Measurements from ENCODE around the gene GRHPR.
A peak's percentile ranks its signal among the peaks of the same experiment; 100 is the strongest.

Gene GRHPR

GRCh38 chr9:37399336-37399735, 23.2 kb upstream of the GRHPR start:
- no peak for DNase-seq

GRCh38 chr9:37404590-37404989, 17.9 kb upstream of the GRHPR start:
- DNase-seq: no peak

DNA sequence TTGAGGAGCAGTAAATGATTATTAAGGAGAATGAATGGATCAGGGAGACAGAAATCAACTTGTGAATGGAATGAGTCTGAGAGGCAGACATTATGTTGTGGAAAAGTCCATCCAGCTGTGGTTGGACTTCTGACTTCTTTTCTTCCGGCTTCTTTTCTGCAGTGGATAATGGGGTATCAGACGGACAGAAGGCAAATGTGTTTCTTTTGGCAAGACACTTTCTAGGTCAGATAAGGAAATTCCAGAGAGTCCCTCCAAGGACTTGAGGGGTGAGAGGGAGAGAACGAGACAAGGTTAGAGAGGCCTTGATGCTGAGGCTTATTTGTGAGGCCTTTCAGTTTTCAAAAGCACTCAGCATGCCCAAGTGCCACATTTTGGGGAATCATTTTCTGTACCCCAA, 17.1 kb upstream of the GRHPR start:
- no peak for DNase-seq

DNA sequence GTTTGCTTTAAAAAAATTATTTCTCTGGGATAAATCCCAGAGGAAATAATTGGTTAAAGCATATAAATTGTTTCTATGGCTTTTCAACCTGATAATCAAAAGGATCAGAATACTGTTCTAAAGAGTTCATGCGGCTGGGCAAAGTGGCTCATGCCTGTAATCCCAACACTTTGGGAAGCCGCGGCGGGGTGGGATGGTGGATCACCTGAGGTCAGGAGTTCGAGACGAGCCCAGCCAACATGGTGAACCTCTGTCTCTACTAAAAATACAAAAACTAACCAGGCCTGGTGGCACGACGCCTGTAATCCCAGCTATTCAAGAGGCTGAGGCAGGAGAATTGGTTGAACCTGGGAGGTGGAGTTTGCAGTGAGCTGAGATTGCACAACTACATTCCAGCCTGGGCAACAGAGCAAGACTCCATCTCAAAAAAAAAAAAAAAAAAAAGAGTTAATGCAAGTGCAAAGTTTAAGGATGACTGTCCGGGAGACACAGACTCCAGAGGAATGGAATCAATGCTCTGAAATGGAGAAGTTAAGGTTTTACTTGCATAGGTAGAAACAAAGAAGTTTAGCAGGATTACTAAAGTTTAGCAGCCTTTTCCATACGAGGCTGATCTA, 16.6 kb upstream of the GRHPR start:
- no peak for DNase-seq

DNA sequence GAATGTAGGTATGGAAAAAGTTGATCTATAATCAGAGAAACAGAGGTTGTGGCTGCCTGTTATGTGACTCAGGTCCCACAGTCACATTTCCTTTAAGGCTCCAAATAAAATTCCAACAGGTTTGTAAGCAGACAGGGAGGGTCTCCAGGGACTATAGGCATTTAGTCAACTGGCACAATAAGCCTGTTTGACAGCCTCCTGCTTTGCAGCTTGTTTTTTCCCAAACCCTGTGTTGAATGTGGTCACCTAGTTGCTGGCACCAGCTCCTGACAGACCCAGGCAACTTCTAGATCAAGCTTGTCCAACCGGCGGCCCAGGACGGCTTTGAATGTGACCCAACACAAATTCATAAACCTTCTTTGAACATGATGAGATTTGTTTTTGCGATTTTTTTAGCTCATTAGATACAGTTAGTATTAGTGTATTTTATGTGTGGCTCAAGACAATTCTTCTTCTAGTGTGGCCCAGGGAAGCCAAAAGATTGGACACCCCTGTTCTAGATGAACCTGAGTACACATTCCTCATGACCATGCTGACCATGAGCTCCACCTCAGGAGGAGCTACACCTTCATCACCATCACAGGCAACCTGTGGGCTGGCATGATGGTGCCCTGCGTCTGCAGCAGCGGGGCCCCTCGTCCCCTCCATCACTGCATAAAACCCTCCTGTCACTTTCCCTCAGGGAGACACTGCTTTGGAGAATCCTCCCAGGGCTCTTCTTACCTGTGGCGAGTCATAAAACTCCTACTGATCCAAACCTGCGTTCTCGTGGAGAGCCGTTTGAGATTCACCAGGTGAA, 15.7 kb upstream of the GRHPR start:
- DNase-seq: no peak

DNA sequence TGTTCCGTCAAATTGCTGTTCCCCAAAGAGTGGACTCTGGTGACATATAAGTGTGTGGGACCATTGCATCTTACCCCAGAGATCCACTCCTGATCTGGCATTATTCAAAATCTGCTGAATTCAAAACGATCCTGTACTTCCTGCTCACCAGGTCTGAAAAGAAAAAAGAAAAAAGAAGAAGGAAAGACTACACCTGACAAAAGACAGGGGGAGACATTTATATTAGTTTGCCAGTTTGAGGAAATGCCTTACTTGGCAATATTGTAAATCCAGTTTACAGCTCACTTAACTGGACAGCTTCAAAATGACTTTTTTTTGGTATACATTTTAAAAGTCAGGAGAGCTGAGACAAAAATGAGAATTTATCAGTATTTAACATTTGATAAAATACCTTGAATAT, 15.0 kb upstream of the GRHPR start:
- peak; percentile 17 for DNase-seq

DNA sequence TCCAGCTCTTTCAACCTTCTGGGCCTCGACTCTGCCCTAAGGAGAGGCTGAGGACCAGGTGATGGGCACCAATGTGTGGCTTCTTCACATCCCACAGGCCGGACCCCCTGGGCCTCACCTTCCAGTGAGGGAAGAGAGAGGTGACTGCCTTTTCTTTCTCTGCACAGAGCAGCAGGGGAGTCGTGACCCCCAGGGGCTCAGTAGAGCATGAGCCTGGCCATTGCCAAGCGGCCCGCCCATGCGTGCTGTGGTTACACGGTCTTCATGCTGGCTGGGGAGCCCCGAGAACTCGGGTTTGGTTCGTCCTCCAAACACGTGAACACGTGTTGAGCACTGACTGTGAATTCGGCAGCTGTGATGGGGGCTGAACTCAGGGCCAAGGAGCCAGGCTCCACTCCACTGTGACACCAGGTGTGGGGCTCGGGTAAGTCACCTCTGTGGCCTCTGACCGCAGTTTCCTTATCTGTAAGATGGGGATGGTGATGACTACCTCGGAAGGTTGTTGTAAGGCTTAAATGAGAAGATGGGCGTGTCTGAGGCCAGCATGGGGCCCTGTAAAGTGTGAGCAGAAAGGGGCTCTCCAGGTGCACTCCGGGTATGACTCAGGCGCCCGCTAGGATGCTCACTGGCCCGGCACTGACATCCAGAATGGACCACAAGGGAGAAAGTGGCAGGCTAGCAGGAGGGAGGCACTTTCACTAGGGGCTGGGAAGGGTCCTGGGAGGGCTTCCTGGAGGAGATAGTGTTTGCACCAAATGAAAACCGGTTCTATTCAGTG, 13.4 kb upstream of the GRHPR start:
- DNase-seq: no peak

DNA sequence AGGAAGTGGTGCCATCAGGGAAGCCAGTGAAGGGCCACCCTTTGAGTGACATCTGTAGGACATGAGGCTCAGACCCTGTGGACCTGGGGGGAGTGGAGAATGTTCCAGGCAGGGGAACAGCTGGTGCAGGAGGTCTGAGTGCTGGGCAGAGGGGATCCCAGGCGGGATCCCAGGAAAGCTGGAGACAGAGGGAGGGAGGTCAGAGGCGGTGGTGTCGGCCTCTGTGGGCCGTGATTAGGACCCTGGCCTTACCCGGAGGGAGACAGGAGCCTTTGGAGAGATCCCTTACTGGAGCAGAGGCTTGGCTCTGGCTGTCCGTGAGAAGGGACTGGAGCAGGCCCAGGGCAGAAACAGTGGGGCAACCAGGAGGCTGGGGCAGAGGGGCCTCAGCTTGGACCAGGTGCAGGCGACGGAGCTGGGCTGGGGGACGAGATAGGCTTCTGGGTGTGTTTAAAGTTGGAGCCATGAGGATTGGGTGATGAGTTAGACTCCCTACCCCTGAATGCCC, 12.1 kb upstream of the GRHPR start:
- DNase-seq: no peak

DNA sequence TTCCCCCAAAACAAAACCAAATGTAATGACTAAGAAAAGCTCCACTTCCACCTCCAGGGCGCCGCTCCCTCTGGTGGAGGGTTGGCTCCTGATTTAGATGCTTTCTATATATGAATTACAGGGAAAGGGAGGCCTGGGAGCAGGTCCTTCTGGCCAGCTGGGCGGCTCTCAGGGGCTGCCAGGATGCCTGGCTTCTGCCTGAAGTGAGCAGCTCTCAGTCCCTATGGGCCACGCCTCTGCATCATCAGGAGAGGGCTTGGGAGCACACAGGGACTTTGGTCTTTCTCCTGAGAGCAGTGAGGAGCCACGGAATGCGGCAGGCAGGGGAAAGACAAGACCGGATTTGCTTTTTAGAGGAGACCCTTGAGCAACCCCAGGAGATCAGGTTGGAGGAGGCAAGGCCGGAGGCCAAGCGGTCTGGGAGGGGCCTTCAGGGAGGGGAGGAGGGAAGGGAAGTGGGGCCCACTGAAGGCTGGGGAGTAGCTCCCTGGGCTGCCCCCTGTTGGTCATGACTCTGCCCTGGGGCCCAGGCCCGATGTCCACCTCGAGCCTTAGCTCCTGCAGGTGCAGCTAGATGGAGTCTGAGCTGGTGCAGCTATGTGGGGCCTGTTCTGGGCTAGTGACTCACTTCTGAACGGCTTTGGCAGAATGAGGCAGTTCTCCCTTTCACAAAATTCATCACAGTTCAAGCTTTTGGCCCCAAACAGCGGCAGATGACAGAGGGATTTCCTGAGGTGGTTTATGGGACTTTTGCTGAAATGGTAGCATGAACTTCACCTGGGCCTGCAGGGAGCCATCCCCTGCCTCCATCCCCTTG, 11.3 kb upstream of the GRHPR start:
- no peak for DNase-seq

DNA sequence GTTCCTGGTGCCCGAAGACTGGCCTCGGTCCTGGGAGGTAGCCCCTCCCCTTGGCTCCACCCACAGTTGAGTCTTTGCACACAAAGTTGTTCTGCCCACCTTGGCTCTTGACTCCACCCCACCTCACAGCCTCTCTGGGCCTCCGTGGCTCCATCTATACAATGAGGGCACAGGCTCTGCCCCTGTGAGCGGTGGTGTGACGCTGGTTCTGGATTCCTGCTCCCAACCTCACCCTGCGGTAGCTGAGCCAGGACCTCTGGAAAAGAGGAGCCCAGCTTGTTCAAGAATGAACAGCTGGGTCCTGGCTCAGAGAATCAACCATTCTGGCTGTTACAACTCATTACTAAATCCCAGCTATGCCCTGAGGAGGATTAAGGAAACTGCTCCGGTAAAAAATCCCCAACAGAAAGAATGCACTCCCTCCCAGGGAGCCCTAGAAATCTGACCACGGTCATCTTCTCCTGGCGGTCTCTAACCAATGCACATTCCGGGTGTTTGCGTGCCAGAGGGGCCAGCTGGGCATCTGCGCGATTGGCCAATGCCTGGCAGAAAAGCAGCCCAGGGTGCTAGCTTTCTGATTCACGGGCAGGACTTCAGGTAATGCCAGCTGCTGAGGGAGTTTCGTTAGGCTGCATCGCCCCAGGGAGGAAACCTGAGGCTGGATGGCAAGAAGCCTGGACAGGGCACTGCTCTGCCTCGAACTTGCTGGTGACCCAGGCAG, 9.9 kb upstream of the GRHPR start:
- DNase-seq: no peak

GRCh38 chr9:37413311-37413710, 9.2 kb upstream of the GRHPR start:
- peak; percentile 12 for DNase-seq

DNA sequence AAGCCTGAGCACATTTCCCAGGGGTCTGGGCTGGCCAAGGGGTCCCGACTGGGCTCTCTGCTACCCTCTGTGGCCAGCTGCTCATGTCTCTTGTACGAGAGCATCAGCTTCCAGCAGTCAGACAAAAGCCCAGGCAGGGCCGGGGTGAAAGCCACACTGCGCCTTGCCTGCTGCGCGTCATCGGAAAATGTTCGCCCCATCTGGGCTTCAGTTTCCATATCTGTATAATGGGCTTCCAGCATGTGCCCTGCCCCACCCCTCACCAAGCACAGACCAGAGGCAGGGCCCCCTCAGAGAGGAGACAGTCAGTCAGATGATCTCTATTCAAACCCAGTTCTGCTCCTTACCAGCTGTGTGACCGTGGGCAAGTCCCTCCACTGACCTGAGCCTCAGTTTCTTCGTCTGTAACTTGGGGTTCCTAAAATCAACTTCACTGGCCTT, 8.0 kb upstream of the GRHPR start:
- DNase-seq: no peak

- peak; percentile 87 for DNase-seq
These were observed 7.3 kb upstream of the GRHPR start for GRCh38 chr9:37415011-37415719.

GRCh38 chr9:37417252-37417803, 5.2 kb upstream of the GRHPR start:
- no peak for DNase-seq

- DNase-seq: no peak
These were observed 4.5 kb upstream of the GRHPR start for GRCh38 chr9:37417857-37418618.

GRCh38 chr9:37419204-37419603, 3.3 kb upstream of the GRHPR start:
- no peak for DNase-seq

DNA sequence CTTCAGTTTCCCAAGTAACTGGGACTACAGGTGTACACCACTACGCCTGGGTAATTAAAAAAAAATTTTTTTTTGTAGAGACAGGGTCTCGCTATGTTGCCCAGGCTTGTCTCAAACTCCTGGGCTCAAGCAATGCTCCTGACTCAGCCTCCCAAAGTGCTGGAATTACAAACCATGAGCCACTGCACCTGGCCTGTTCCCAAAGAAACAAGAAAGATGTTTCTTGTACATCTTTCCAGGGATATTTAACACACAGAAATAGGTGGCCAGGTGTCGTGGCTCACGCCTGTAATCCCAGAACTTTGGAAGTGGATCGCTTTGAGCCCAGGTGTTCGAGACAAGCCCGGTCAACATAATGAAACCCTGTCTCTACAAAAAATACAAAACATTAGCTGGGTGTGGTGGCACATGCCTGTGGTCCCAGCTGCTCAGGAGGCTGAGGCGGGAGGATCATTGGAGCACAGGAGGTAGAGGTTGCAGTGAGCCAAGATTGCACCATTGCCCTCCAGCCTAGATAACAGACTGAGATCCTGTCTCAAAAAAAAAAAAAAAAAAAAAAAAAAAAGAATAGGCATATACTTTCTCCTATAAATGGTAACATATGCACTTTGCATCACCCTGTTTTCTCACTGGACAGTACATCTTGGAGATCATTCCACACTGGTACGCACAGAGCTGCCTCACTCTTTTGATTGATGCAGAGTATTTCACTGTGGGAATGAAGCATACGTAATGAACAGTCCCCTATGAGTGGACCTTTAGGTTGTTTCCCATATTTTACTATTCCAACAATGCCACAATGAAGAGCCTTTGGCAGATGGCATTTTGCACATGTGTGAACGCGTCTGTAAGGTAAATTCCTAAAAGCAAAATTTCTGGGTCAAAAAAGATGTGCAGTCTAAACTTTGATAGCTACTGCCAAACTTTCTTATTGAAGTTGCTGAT, 2.0 kb upstream of the GRHPR start:
- DNase-seq: no peak

DNA sequence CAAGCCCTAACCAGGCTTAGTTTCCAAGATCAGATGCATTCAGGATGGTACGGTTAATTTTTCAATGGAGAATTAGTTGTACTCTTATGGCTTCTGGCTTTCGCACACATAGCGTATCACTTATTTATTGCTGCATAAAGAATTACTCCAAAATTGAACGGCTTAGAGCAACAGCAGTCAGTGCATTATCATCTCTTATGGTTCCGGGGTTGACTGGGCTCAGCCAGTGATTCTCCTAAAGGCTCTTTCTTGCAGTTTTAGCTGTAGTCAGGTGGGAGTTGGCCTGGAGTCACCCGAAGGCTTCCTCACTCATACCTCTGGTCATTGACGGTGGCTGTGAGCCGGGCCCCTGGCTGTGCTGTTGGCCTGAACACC, 595 bp upstream of the GRHPR start:
- no peak for DNase-seq

DNA sequence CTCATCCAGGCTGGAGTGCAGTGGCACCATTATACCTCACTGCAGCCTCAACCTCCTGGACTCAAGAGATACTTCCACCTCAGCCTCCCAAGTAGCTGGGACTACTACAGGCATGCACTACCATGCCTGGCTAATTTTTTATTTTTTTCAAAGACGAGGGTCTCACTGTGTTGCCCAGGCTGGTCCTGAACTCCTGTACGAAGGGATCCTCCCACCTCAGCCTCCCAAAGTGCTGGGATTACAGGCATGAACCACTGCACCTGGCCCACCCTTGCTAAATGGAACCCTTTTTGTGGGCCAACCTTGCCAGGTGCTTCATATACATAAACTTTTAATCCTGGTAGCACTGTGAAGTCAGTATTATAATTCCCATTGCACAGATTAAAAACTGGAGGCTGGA, 1.0 kb downstream of the GRHPR start:
- no peak for DNase-seq
